ENCODE data around the gene DLGAP1. TPM values are rescaled to one million over a fixed set of nuclear protein-coding genes. Genes with fewer than 3 reads are reported as not detected.

The DLGAP1 gene
- total and polyA plus RNA-seq, 2 experiments from 2014 or later, result 17.0 to 48.5 TPM

- TF ChIP-seq ZNF331 (CRISPR knock-in tag; IDR thresholded peaks at IDR 0.05; ENCODE audit: low read depth), result no peak
- no peak for TF ChIP-seq CTCF (conservative IDR thresholded peaks at IDR 0.05; ENCODE audit: low read depth in 2 of 2)
These were observed 563.9 kb downstream of the DLGAP1 start (continued) for GRCh38 chr18:3891245-3891644.

- Mint-ChIP-seq H3K9me3 (no peaks in the 10 kb centered on the region), H3K4me3 (no peak overlapping the region), H3K27me3 (ENCODE audit: insufficient read depth, low read depth, poor library complexity) (peaks cover 2% of the 10 kb centered on the region), H3K27ac (no peak overlapping the region), H3K4me1 (peaks cover 6% of the 10 kb centered on the region; the same call in 1 of the 3 replicates), H3K36me3 (ENCODE audit: low read depth) (0 out of 3 replicates have a peak, but pooled peaks cover 3% of the 10 kb centered on the region)
- Histone ChIP-seq H3K36me3 (ENCODE audit: insufficient read depth) (no peaks in the 10 kb centered on the region), H3K27me3 (ENCODE audit: insufficient read depth) (no peaks in the 10 kb centered on the region), H3K79me2 (replicated peaks; ENCODE audit: insufficient read depth) (no peaks in the 10 kb centered on the region), H3K9me2 (ENCODE audit: insufficient read depth) (no peaks in the 10 kb centered on the region), H3K4me3 (no peak overlapping the region), H2AFZ (no peak overlapping the region), H3K4me2 (no peak overlapping the region), H4K20me1 (replicated peaks; ENCODE audit: insufficient read depth) (no peaks in the 10 kb centered on the region), H3K4me1 (ENCODE audit: insufficient read depth) (no peaks in the 10 kb centered on the region), H3K27ac (ENCODE audit: low read depth) (no peak overlapping the region), H3F3A (replicated peaks; ENCODE audit: low read depth) (no peaks in the 10 kb centered on the region)
- DNase-seq (ENCODE audit: low spot score) (no peak), ATAC-seq (no peak)
- TF ChIP-seq, protein P1, sequence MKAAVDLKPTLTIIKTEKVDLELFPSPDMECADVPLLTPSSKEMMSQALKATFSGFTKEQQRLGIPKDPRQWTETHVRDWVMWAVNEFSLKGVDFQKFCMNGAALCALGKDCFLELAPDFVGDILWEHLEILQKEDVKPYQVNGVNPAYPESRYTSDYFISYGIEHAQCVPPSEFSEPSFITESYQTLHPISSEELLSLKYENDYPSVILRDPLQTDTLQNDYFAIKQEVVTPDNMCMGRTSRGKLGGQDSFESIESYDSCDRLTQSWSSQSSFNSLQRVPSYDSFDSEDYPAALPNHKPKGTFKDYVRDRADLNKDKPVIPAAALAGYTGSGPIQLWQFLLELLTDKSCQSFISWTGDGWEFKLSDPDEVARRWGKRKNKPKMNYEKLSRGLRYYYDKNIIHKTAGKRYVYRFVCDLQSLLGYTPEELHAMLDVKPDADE (IDR thresholded peaks at IDR 0.05), result no peak
- no peak for TF ChIP-seq CTCF (conservative IDR thresholded peaks at IDR 0.05; ENCODE audit: low read depth in 2 of 2)
- TF ChIP-seq ZNF331 (CRISPR knock-in tag; IDR thresholded peaks at IDR 0.05; ENCODE audit: low read depth), result no peak
- no peak for TF ChIP-seq NANOG (IDR thresholded peaks at IDR 0.05; ENCODE audit: borderline replicate concordance)
- TF ChIP-seq CREB1 (CRISPR knock-in tag; IDR thresholded peaks at IDR 0.05; ENCODE audit: low read depth), result no peak
- no peak for TF ChIP-seq EZH2phosphoT487 (IDR thresholded peaks at IDR 0.05; ENCODE audit: unreplicated experiment)
- no peak for TF ChIP-seq ZNF462 (CRISPR knock-in tag; IDR thresholded peaks at IDR 0.05)
- TF ChIP-seq, protein P2, sequence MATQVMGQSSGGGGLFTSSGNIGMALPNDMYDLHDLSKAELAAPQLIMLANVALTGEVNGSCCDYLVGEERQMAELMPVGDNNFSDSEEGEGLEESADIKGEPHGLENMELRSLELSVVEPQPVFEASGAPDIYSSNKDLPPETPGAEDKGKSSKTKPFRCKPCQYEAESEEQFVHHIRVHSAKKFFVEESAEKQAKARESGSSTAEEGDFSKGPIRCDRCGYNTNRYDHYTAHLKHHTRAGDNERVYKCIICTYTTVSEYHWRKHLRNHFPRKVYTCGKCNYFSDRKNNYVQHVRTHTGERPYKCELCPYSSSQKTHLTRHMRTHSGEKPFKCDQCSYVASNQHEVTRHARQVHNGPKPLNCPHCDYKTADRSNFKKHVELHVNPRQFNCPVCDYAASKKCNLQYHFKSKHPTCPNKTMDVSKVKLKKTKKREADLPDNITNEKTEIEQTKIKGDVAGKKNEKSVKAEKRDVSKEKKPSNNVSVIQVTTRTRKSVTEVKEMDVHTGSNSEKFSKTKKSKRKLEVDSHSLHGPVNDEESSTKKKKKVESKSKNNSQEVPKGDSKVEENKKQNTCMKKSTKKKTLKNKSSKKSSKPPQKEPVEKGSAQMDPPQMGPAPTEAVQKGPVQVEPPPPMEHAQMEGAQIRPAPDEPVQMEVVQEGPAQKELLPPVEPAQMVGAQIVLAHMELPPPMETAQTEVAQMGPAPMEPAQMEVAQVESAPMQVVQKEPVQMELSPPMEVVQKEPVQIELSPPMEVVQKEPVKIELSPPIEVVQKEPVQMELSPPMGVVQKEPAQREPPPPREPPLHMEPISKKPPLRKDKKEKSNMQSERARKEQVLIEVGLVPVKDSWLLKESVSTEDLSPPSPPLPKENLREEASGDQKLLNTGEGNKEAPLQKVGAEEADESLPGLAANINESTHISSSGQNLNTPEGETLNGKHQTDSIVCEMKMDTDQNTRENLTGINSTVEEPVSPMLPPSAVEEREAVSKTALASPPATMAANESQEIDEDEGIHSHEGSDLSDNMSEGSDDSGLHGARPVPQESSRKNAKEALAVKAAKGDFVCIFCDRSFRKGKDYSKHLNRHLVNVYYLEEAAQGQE (IDR thresholded peaks at IDR 0.05; ENCODE audit: unreplicated experiment), result no peak
- no peak for TF ChIP-seq ZNF114 (CRISPR knock-in tag; IDR thresholded peaks at IDR 0.05)
- no peak for TF ChIP-seq JUNB (IDR thresholded peaks at IDR 0.05; ENCODE audit: unreplicated experiment)
These were observed 565.3 kb downstream of the DLGAP1 start for GRCh38 chr18:3889803-3890202.

Data from GM23338 (cell line).